WI38 (cell line): ENCODE results near the gene ZCCHC4.
A peak's percentile ranks its signal among the peaks of the same experiment; 100 is the strongest.

Source experiments
- H3K4me3 ChIP-seq: 2 replicates; pipeline ENCODE4 v1.5.1; 2011; ENCODE audit warnings: low read depth, mild to moderate bottlenecking, control low read depth, low read length
- CTCF ChIP-seq: IDR thresholded peaks from 2 replicates; pipeline ENCODE4 v1.5.1; 2012; ENCODE audit warnings: low read depth, mild to moderate bottlenecking, control low read depth, low read length

Gene ZCCHC4

GRCh38 chr4:25306518-25307057, 6.0 kb upstream of the ZCCHC4 start:
- TF ChIP-seq CTCF = no peak
- H3K4me3 ChIP-seq = no peak overlapping the region

GRCh38 chr4:25307596-25307995, 5.0 kb upstream of the ZCCHC4 start:
- TF ChIP-seq CTCF = no peak
- no peak overlapping the region for H3K4me3 ChIP-seq

GRCh38 chr4:25308306-25308705, 4.3 kb upstream of the ZCCHC4 start:
- no peak overlapping the region for H3K4me3 ChIP-seq
- TF ChIP-seq CTCF = no peak

- TF ChIP-seq CTCF = no peak
- no peak overlapping the region for H3K4me3 ChIP-seq
Measured at GRCh38 chr4:25308761-25309160, 3.8 kb upstream of the ZCCHC4 start.

- no peak overlapping the region for H3K4me3 ChIP-seq
- no peak for TF ChIP-seq CTCF
Measured at GRCh38 chr4:25310066-25310802, 2.3 kb upstream of the ZCCHC4 start.

- TF ChIP-seq CTCF = no peak
- no peak overlapping the region for H3K4me3 ChIP-seq
Measured at GRCh38 chr4:25310803-25311166, 1.8 kb upstream of the ZCCHC4 start.

- peak overlapping the region; percentile 79 for H3K4me3 ChIP-seq
- TF ChIP-seq CTCF = no peak
Measured at GRCh38 chr4:25313201-25313895, 774 bp downstream of the ZCCHC4 start.
